Measurements from ENCODE around the gene NCSTN.

NCSTN gene

GRCh38 chr1:160346463-160346862 is 3.3 kb downstream of the NCSTN start:
- TF ChIP-seq CTCF (IDR thresholded peaks at IDR 0.05; ENCODE audit: insufficient read depth, low read depth, low read length, missing control alignments), result no peak
- no peak for DNase-seq (ENCODE audit: low read depth)
- H3K4me3 ChIP-seq (ENCODE audit: low read depth, low read length), result no peak overlapping the region

GRCh38 chr1:160346958-160347357 is 3.8 kb downstream of the NCSTN start:
- no peak overlapping the region for H3K4me3 ChIP-seq (ENCODE audit: low read depth, low read length)
- DNase-seq (ENCODE audit: low read depth), result peak; percentile 73
- no peak for TF ChIP-seq CTCF (IDR thresholded peaks at IDR 0.05; ENCODE audit: insufficient read depth, low read depth, low read length, missing control alignments)

GRCh38 chr1:160351629-160352028 is 8.4 kb downstream of the NCSTN start:
- no peak for DNase-seq (ENCODE audit: low read depth)
- TF ChIP-seq CTCF (IDR thresholded peaks at IDR 0.05; ENCODE audit: insufficient read depth, low read depth, low read length, missing control alignments), result no peak

GRCh38 chr1:160352555-160352954 is 9.4 kb downstream of the NCSTN start:
- H3K4me3 ChIP-seq (ENCODE audit: low read depth, low read length), result no peak overlapping the region
- DNase-seq (ENCODE audit: low read depth), result no peak
- no peak for TF ChIP-seq CTCF (IDR thresholded peaks at IDR 0.05; ENCODE audit: insufficient read depth, low read depth, low read length, missing control alignments)

More at GRCh38 chr1:160351629-160352028, 8.4 kb downstream of the NCSTN start:
- no peak overlapping the region for H3K4me3 ChIP-seq (ENCODE audit: low read depth, low read length)

- no peak for TF ChIP-seq CTCF (IDR thresholded peaks at IDR 0.05; ENCODE audit: insufficient read depth, low read depth, low read length, missing control alignments)
- DNase-seq (ENCODE audit: low read depth), result no peak
- no peak overlapping the region for H3K4me3 ChIP-seq (ENCODE audit: low read depth, low read length)
Measured at GRCh38 chr1:160353223-160353622, 10.0 kb downstream of the NCSTN start.

- H3K4me3 ChIP-seq (ENCODE audit: low read depth, low read length), result no peak overlapping the region
- peak; percentile 48 for TF ChIP-seq CTCF (IDR thresholded peaks at IDR 0.05; ENCODE audit: insufficient read depth, low read depth, low read length, missing control alignments)
- DNase-seq (ENCODE audit: low read depth), result peak; percentile 35
Measured at GRCh38 chr1:160354388-160354985, 11.3 kb downstream of the NCSTN start.

All from GM12865 (cell line).